Epithelial cell of prostate (primary cell): Measurements from ENCODE around the gene UGCG.
"Not testable (repeated sequence)": the region's sequence is repeated elsewhere in the genome, so short reads cannot be mapped to it uniquely, and the experiment has no call there.

ENCODE experiments used
- DNase-seq: peaks from one replicate; pipeline ENCODE4 v3.0.0-alpha.2; 2011; ENCODE audit warnings: low read depth, low spot score
- H3K27ac ChIP-seq: fragments of 450-650 bp; 2 replicates; pipeline ENCODE4 v1.5.1; 2017; ENCODE audit warnings: mild to moderate bottlenecking

UGCG gene

GRCh38 chr9:111886983-111887718 is 9.5 kb upstream of the UGCG start:
- no peak overlapping the region for H3K27ac ChIP-seq
- no peak for DNase-seq

GRCh38 chr9:111890334-111890733 is 6.3 kb upstream of the UGCG start:
- H3K27ac ChIP-seq: no peak overlapping the region
- DNase-seq: no peak

GRCh38 chr9:111890867-111891266 is 5.7 kb upstream of the UGCG start:
- not testable (repeated sequence) for DNase-seq, H3K27ac ChIP-seq

- DNase-seq: no peak
- peak overlapping the region; percentile 7 for H3K27ac ChIP-seq
Measured at GRCh38 chr9:111891910-111892499, 4.6 kb upstream of the UGCG start.

GRCh38 chr9:111896942-111897600 is 457 bp downstream of the UGCG start:
- DNase-seq: no peak
- H3K27ac ChIP-seq: peak overlapping the region; percentile 91

- peak overlapping the region; percentile 91 for H3K27ac ChIP-seq
- no peak for DNase-seq
Measured at GRCh38 chr9:111897601-111898137, 1.1 kb downstream of the UGCG start.

GRCh38 chr9:111898331-111899096 is 1.9 kb downstream of the UGCG start:
- peak overlapping the region; percentile 91 for H3K27ac ChIP-seq
- no peak for DNase-seq

- H3K27ac ChIP-seq: no peak overlapping the region
- DNase-seq: no peak
Measured at GRCh38 chr9:111900151-111900857, 3.7 kb downstream of the UGCG start.

- no peak overlapping the region for H3K27ac ChIP-seq
- DNase-seq: no peak
Measured at GRCh38 chr9:111900858-111901612, 4.4 kb downstream of the UGCG start.

GRCh38 chr9:111902391-111903139 is 6.0 kb downstream of the UGCG start:
- H3K27ac ChIP-seq: peak overlapping the region; percentile 9
- DNase-seq: no peak

GRCh38 chr9:111903535-111903934 is 6.9 kb downstream of the UGCG start:
- DNase-seq, H3K27ac ChIP-seq: not testable (repeated sequence)

GRCh38 chr9:111904026-111904425 is 7.4 kb downstream of the UGCG start:
- no peak overlapping the region for H3K27ac ChIP-seq

GRCh38 chr9:111904891-111905291 is 8.3 kb downstream of the UGCG start:
- H3K27ac ChIP-seq: no peak overlapping the region
- no peak for DNase-seq

More at GRCh38 chr9:111904026-111904425, 7.4 kb downstream of the UGCG start:
- DNase-seq: no peak

GRCh38 chr9:111907147-111907546 is 10.5 kb downstream of the UGCG start:
- no peak for DNase-seq
- H3K27ac ChIP-seq: no peak overlapping the region

GRCh38 chr9:111909444-111909843 is 12.8 kb downstream of the UGCG start:
- H3K27ac ChIP-seq: peak overlapping the region; percentile 10
- no peak for DNase-seq

- DNase-seq: no peak
- no peak overlapping the region for H3K27ac ChIP-seq
Measured at GRCh38 chr9:111910428-111910827, 13.8 kb downstream of the UGCG start.

- no peak for DNase-seq
- H3K27ac ChIP-seq: no peak overlapping the region
Measured at GRCh38 chr9:111913159-111913558, 16.5 kb downstream of the UGCG start.

GRCh38 chr9:111914749-111915424 is 18.3 kb downstream of the UGCG start:
- no peak for DNase-seq
- H3K27ac ChIP-seq: peak overlapping the region; percentile 0
